T-helper 1 cell (primary cell): ENCODE measurements around the gene CTDNEP1.

ENCODE experiments used
- DNase-seq, 5 donors: peaks; one replicate each; pipeline ENCODE4 v3.0.0-alpha.2; 2012 to 2020

The CTDNEP1 gene

GRCh38 chr17:7226721-7227710 lies 24.5 kb downstream of the CTDNEP1 start:
- DNase-seq = no peak

- DNase-seq = no peak
Measured at GRCh38 chr17:7225711-7226331, 25.7 kb downstream of the CTDNEP1 start.

GRCh38 chr17:7224661-7225111 lies 26.8 kb downstream of the CTDNEP1 start:
- no peak for DNase-seq

GRCh38 chr17:7224110-7224509 lies 27.4 kb downstream of the CTDNEP1 start:
- DNase-seq = no peak

GRCh38 chr17:7223375-7223774 lies 28.2 kb downstream of the CTDNEP1 start:
- no peak for DNase-seq

GRCh38 chr17:7222972-7223292 lies 28.6 kb downstream of the CTDNEP1 start:
- no peak for DNase-seq

GRCh38 chr17:7222093-7222971 lies 29.2 kb downstream of the CTDNEP1 start:
- no peak for DNase-seq

- DNase-seq = no peak
Measured at GRCh38 chr17:7221278-7222092, 30.0 kb downstream of the CTDNEP1 start.

GRCh38 chr17:7220593-7221277 lies 30.8 kb downstream of the CTDNEP1 start:
- DNase-seq = peak in 2 of 5 donors; percentile 41 to 75

- DNase-seq = peak; percentile 48 to 79 (median 66)
Measured at GRCh38 chr17:7219812-7220592, 31.5 kb downstream of the CTDNEP1 start, which contains the start of the genes ACADVL and DLG4. Gene ACADVL (plus strand): TSS chr17:7219938. CDS start chr17:7219985, 47 bp downstream. Gene DLG4 (minus strand): TSS chr17:7219836.

GRCh38 chr17:7219229-7219811 lies 32.2 kb downstream of the CTDNEP1 start:
- no peak for DNase-seq

GRCh38 chr17:7218758-7219157 lies 32.8 kb downstream of the CTDNEP1 start:
- DNase-seq = no peak

- no peak for DNase-seq
Measured at GRCh38 chr17:7218166-7218565, 33.4 kb downstream of the CTDNEP1 start.

GRCh38 chr17:7217113-7217987 lies 34.2 kb downstream of the CTDNEP1 start:
- DNase-seq = no peak

- DNase-seq = no peak
Measured at GRCh38 chr17:7216242-7217112, 35.1 kb downstream of the CTDNEP1 start.

- no peak for DNase-seq
Measured at GRCh38 chr17:7215652-7216180, 35.8 kb downstream of the CTDNEP1 start.

- no peak for DNase-seq
Measured at GRCh38 chr17:7215136-7215638, 36.3 kb downstream of the CTDNEP1 start.
